ENCODE measurements around the gene CDH4.

CDH4 gene

DNA sequence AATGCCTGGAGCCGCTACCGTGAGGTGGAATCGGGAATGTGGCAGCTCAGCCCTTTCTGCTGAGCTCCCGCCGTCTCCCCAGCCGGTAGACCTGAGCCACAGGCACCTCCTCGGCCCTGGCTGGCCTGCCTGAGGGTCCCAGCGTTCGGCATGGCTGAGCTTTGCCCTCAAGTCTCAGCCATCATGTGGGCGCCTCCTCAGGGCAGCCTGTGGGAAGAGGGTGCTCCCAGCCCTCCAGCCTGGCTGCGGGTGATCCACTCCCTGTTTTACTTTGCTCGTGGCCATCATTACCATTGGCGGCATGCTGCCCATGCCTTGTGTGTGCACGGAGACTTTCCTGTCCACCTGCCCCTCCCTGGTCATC lies 329.7 kb downstream of the CDH4 start:
- TF ChIP-seq GABPA (IDR thresholded peaks at IDR 0.05; ENCODE audit: low read depth), result no peak
- Histone ChIP-seq H3K27me3 (ENCODE audit: insufficient read depth, poor library complexity, severe bottlenecking) (no peaks in the 10 kb centered on the region), H3K27ac (replicated peaks) (no peak overlapping the region), H3K4me3 (replicated peaks; ENCODE audit: insufficient read depth, low read length) (no peak overlapping the region)
- DNase-seq (ENCODE audit: low read depth in 1 of 2, low spot score in 1 of 2), result no peak

DNA sequence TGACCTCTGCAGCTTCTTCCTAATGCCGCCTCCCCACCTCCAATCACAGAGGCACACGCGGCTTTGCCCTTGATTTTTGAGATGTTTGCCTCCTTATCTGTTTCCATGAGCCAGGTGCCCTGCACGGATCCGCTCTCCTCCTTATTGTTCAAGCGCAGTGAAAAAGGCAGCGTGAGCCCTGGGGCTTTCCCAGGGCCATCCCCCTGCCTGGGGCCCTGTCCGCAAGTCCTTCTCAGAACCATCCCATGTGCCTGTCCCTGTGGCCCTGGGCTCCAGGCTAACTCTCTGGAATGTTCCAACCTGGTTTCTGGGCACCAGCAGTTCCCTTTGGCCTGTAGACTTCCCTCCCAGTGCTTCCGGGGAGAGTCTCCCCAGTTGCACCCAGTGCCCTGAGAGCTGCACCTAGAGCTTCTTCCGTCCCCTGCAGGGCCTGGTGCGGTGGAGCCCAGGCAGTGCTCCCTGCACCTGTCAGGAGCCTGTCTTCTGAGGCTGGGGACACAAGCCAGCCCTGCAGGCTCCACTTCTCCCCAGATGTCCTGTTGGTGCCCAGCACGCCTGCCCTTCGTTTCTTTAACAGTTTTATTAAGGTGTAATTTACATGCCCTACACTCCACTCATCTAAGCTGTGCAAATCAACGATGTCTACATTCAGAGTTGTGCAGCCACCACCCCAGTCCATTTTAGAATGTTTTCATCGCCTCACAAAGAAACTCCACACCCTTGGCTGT lies 330.3 kb downstream of the CDH4 start:
- no peak for DNase-seq (ENCODE audit: low read depth in 1 of 2, low spot score in 1 of 2)
- Histone ChIP-seq H3K4me3 (replicated peaks; ENCODE audit: insufficient read depth, low read length) (no peak overlapping the region), H3K27me3 (ENCODE audit: insufficient read depth, poor library complexity, severe bottlenecking) (no peaks in the 10 kb centered on the region), H3K27ac (replicated peaks) (no peak overlapping the region)
- TF ChIP-seq, protein P1, sequence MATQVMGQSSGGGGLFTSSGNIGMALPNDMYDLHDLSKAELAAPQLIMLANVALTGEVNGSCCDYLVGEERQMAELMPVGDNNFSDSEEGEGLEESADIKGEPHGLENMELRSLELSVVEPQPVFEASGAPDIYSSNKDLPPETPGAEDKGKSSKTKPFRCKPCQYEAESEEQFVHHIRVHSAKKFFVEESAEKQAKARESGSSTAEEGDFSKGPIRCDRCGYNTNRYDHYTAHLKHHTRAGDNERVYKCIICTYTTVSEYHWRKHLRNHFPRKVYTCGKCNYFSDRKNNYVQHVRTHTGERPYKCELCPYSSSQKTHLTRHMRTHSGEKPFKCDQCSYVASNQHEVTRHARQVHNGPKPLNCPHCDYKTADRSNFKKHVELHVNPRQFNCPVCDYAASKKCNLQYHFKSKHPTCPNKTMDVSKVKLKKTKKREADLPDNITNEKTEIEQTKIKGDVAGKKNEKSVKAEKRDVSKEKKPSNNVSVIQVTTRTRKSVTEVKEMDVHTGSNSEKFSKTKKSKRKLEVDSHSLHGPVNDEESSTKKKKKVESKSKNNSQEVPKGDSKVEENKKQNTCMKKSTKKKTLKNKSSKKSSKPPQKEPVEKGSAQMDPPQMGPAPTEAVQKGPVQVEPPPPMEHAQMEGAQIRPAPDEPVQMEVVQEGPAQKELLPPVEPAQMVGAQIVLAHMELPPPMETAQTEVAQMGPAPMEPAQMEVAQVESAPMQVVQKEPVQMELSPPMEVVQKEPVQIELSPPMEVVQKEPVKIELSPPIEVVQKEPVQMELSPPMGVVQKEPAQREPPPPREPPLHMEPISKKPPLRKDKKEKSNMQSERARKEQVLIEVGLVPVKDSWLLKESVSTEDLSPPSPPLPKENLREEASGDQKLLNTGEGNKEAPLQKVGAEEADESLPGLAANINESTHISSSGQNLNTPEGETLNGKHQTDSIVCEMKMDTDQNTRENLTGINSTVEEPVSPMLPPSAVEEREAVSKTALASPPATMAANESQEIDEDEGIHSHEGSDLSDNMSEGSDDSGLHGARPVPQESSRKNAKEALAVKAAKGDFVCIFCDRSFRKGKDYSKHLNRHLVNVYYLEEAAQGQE (IDR thresholded peaks at IDR 0.05; ENCODE audit: insufficient replicate concordance, low read depth), result no peak
- TF ChIP-seq POLR2AphosphoS5 (IDR thresholded peaks at IDR 0.05; ENCODE audit: low read depth) (no peak), GABPA (IDR thresholded peaks at IDR 0.05; ENCODE audit: low read depth) (no peak), SPI1 (IDR thresholded peaks at IDR 0.05; ENCODE audit: borderline replicate concordance, low read depth) (no peak)
- TF ChIP-seq, protein P2, sequence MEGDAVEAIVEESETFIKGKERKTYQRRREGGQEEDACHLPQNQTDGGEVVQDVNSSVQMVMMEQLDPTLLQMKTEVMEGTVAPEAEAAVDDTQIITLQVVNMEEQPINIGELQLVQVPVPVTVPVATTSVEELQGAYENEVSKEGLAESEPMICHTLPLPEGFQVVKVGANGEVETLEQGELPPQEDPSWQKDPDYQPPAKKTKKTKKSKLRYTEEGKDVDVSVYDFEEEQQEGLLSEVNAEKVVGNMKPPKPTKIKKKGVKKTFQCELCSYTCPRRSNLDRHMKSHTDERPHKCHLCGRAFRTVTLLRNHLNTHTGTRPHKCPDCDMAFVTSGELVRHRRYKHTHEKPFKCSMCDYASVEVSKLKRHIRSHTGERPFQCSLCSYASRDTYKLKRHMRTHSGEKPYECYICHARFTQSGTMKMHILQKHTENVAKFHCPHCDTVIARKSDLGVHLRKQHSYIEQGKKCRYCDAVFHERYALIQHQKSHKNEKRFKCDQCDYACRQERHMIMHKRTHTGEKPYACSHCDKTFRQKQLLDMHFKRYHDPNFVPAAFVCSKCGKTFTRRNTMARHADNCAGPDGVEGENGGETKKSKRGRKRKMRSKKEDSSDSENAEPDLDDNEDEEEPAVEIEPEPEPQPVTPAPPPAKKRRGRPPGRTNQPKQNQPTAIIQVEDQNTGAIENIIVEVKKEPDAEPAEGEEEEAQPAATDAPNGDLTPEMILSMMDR (IDR thresholded peaks at IDR 0.05; ENCODE audit: insufficient read depth, low read length), result no peak

DNA sequence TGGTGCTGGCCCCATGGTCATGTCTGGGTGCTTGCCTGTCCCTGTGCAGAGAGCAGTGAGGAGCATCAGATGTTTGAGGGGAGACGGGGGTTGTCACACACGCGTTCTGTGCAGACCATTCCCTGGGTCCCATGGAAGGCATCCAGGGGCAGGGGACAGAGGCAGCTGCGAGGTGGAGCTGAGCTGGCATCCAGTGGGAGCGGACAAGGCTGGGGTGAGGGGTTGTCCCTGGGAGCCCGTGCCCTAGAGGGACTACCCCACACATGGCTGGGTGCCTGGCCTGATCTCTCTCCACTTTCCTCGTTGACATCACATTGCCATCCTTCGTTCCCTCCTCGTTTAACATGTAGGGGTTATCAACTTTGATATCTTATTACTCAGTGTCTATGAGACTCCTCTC lies 331.3 kb downstream of the CDH4 start:
- DNase-seq (ENCODE audit: low read depth in 1 of 2, low spot score in 1 of 2), result no peak
- TF ChIP-seq GABPA (IDR thresholded peaks at IDR 0.05; ENCODE audit: low read depth) (no peak), POLR2AphosphoS5 (IDR thresholded peaks at IDR 0.05; ENCODE audit: low read depth) (no peak), SPI1 (IDR thresholded peaks at IDR 0.05; ENCODE audit: borderline replicate concordance, low read depth) (no peak)
- TF ChIP-seq, protein P2 (IDR thresholded peaks at IDR 0.05; ENCODE audit: insufficient read depth, low read length), result no peak
- TF ChIP-seq, protein P1 (IDR thresholded peaks at IDR 0.05; ENCODE audit: insufficient replicate concordance, low read depth), result no peak
- H3K27ac ChIP-seq (replicated peaks), result no peak overlapping the region
- no peak overlapping the region for H3K4me3 ChIP-seq (replicated peaks; ENCODE audit: insufficient read depth, low read length)
- H3K27me3 ChIP-seq (ENCODE audit: insufficient read depth, poor library complexity, severe bottlenecking), result peaks cover 3% of the 10 kb centered on the region

DNA sequence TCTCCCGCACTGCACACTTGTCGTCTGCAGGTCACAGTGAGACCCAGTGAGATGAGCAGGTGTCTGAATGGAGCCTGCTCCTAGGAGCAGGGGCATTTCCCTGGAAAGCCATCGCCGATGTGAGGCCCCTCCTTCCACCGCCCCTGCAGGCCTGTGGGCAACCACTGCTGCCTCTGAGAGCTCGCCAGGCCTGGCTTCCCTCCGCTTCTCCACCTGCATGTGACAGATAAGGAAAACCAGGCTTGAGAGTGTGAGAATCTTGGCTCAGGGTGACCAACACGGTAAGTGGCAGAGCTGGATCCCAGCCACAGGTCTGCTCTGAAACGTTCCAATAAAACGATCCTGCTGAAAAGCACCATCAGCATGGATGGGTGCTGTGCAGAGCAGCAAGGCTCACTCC lies 332.8 kb downstream of the CDH4 start:
- Histone ChIP-seq H3K27me3 (ENCODE audit: insufficient read depth, poor library complexity, severe bottlenecking) (peaks cover 3% of the 10 kb centered on the region), H3K4me3 (replicated peaks; ENCODE audit: insufficient read depth, low read length) (no peak overlapping the region), H3K27ac (replicated peaks) (no peak overlapping the region)
- DNase-seq (ENCODE audit: low read depth in 1 of 2, low spot score in 1 of 2), result no peak
- TF ChIP-seq, protein P2 (IDR thresholded peaks at IDR 0.05; ENCODE audit: insufficient read depth, low read length), result no peak
- TF ChIP-seq GABPA (IDR thresholded peaks at IDR 0.05; ENCODE audit: low read depth), result no peak
- TF ChIP-seq, protein P1 (IDR thresholded peaks at IDR 0.05; ENCODE audit: insufficient replicate concordance, low read depth), result no peak
- no peak for TF ChIP-seq SPI1 (IDR thresholded peaks at IDR 0.05; ENCODE audit: borderline replicate concordance, low read depth)
- no peak for TF ChIP-seq POLR2AphosphoS5 (IDR thresholded peaks at IDR 0.05; ENCODE audit: low read depth)
